Stomach (tissue), 9 donors: Measurements from ENCODE around the gene UBAP2L. TPM values are rescaled to one million over a fixed set of nuclear protein-coding genes. Genes with fewer than 3 reads are reported as not detected.

Experiments
- DNase-seq, 2 donors: peaks; one replicate each; pipeline versions ENCODE4 v3.0.0 to v3.0.0-alpha.2; 2013 to 2019
- H3K27ac ChIP-seq, 5 donors: fragments of 200-600 bp in 4 of 5; sonication (generic) in 4 of 5; one replicate each; pipeline ENCODE4 v1.5.1; 2013 to 2019; ENCODE audit warnings: mild to moderate bottlenecking in 1 of 5, moderate library complexity in 1 of 5
- H3K27me3 ChIP-seq, 3 donors: fragments of 200-600 bp; sonication (generic); one replicate each; pipeline ENCODE4 v1.5.1; 2017 to 2019; ENCODE audit warnings: mixed run types in 1 of 3
- H3K36me3 ChIP-seq, 4 donors: fragments of 200-600 bp; sonication (generic); 1 replicate in 3 of 4; 2 replicates in 1 of 4; pipeline ENCODE4 v1.5.1; 2016 to 2019
- H3K4me1 ChIP-seq, 4 donors: fragments of 200-600 bp; sonication (generic); one replicate each; pipeline ENCODE4 v1.5.1; 2016 to 2019
- H3K4me3 ChIP-seq, 4 donors: fragments of 200-600 bp; sonication (generic) in 3 of 4; one replicate each; pipeline ENCODE4 v1.5.1; 2016 to 2019; ENCODE audit warnings: mild to moderate bottlenecking in 1 of 4
- H3K9me3 ChIP-seq, 4 donors: fragments of 200-600 bp; sonication (generic); one replicate each; pipeline ENCODE4 v1.5.1; 2016 to 2019
- CTCF ChIP-seq, 7 experiments: fragments of 450-650 bp in 4 of 7; fragments of 200-600 bp in 3 of 7; sonication (generic) in 3 of 7; IDR thresholded peaks; one replicate each; pipeline ENCODE4 v1.5.1; 2016 to 2019; ENCODE audit warnings: antibody characterized with exemption in 7 of 7, control low read depth in 2 of 7, mild to moderate bottlenecking in 1 of 7
- EP300 ChIP-seq: sonication (generic); formaldehyde crosslinking; IDR thresholded peaks from one replicate; pipeline ENCODE4 v1.6.1; 2017; ENCODE audit warnings: antibody characterized with exemption
- POLR2A ChIP-seq, 4 donors: fragments of 450-650 bp; IDR thresholded peaks; one replicate each; pipeline ENCODE4 v1.6.1; 2016; ENCODE audit warnings: antibody characterized with exemption in 4 of 4, control low read depth in 2 of 4, mild to moderate bottlenecking in 1 of 4, moderate library complexity in 1 of 4
- POLR2AphosphoS5 ChIP-seq, 3 donors: sonication (generic); formaldehyde crosslinking; IDR thresholded peaks; one replicate each; pipeline ENCODE4 v1.6.1; 2016; ENCODE audit warnings: antibody characterized with exemption in 3 of 3
- WGBS, 5 donors: extraction: QIAGEN DNeasy Blood & Tissue Kit in 3 of 5; methylation state at CpG; one replicate each; pipeline versions ENCODE4 v1.1.5 to v1.1.7; 2013 to 2018; 5-methylcytosine and 5-hydroxymethylcytosine counted together
- intact Hi-C: fragments of 100-400 bp; cut with DNase I; formaldehyde crosslinking; loops from one replicate; pipeline ENCODE4 v1.15.1; 2023; ENCODE audit warnings: low total_unique reads
- polyA plus RNA-seq, 3 donors: library from polyadenylated mRNA; stranded (reverse); fragments of 200-250 nt; gene quantifications; one replicate each; pipeline ENCODE4 v1.2.3, GENCODE V29; 2013
- total RNA-seq, 5 donors: library from RNA; depleted of rRNA; stranded (reverse); fragments of >200 nt; gene quantifications; one replicate each; pipeline versions ENCODE4 v1.1.0 to v1.2.3, GENCODE V29; 2014 to 2016
- donor health status: healthy with polysubstance abuse.
- donor health status: Bipolar disorder and iron deficiency.
- donor health status: healthy.

The UBAP2L gene
- total and polyA plus RNA-seq, 8 donors: 25.2 to 109 (median 53.6) TPM

DNA sequence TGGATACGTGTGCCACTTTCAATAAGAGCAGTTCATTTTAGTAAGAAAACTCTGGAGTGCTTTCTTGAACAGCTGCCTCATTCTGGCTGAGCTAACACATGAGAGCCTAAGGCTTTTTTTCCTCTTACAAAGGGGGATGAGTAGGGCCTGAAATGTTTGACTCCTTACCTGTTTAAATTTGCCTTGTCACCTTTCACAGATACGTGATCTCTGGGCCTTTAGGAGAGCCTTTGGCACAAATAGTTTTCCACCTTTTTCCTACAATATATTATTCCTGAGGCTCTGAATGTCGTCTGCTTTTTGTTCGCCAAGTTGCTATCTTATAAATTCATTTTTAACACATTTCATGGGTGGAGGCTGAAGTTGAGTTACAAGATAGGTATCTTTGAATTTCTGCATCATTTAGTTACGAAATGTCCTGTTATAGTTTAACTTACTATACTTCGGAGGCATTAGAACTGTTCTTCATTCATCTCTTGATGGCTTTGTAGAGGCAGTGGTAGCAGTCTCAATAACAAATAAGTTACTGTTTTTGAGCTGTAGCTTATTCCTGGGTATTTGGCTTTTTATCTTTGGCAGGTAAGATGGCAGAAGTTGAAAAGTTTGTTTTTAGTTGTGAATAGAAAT lies 17.2 kb downstream of the UBAP2L start:
- peaks cover 70 to 100% (median 100%) of the 10 kb centered on the region in 4 donors for H3K36me3 ChIP-seq
- H3K9me3 ChIP-seq: no peaks in the 10 kb centered on the region
- WGBS, 5 donors: 90 to 95% (median 92%) methylated on average over 6 of the region's 6 CpGs
- no peak overlapping the region for H3K4me3 ChIP-seq
- no peak overlapping the region for H3K27ac ChIP-seq
- TF ChIP-seq POLR2AphosphoS5 (IDR thresholded peaks at IDR 0.05): no peak
- intact Hi-C loops: no loop called here
- H3K27me3 ChIP-seq: no peaks in the 10 kb centered on the region
- H3K4me1 ChIP-seq: peaks cover 0 to 16% (median 3%) of the 10 kb centered on the region in 4 donors
- no peak for DNase-seq

DNA sequence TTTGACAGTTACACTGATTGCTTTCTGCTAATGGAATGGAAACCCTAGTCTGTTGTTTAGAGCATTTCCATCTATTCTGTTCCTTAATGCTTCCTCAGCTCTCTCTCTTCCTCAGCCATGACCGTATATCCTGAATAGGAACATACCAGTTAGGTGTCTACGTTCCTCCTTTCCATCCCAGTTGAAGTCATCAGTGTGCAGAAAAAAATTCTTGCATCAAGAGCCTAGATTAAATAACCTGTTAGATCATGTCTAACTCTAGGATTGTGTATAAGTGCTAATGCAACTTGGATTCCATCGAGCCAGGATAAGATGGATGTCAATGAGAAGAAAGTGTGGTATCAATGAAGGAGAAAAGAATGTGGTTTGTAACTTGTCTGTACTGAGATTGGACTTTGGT lies 18.7 kb downstream of the UBAP2L start:
- intact Hi-C loops: no loop called here
- H3K27ac ChIP-seq: no peak overlapping the region
- whole genome bisulfite sequencing, 5 donors: 82 to 93% (median 89%) methylated on average over 3 of the region's 3 CpGs

GRCh38 chr1:154240294-154240833 lies 19.6 kb downstream of the UBAP2L start:
- H3K36me3 ChIP-seq: peaks cover 72 to 100% (median 100%) of the 10 kb centered on the region in 4 donors
- WGBS, 5 donors: 83 to 95% (median 91%) methylated on average over 3 of the region's 3 CpGs
- intact Hi-C loops: no loop called here

More for the DNA sequence above, 18.7 kb downstream of the UBAP2L start:
- no peak overlapping the region for H3K4me3 ChIP-seq
- H3K27me3 ChIP-seq: no peaks in the 10 kb centered on the region
- TF ChIP-seq CTCF (IDR thresholded peaks at IDR 0.05) (no peak), EP300 (no peak), POLR2A (IDR thresholded peaks at IDR 0.05) (no peak)
- DNase-seq: no peak
- H3K4me1 ChIP-seq: peaks cover 0 to 16% (median 3%) of the 10 kb centered on the region in 4 donors
- H3K36me3 ChIP-seq: peaks cover 72 to 100% (median 100%) of the 10 kb centered on the region in 4 donors
- no peaks in the 10 kb centered on the region for H3K9me3 ChIP-seq

DNA sequence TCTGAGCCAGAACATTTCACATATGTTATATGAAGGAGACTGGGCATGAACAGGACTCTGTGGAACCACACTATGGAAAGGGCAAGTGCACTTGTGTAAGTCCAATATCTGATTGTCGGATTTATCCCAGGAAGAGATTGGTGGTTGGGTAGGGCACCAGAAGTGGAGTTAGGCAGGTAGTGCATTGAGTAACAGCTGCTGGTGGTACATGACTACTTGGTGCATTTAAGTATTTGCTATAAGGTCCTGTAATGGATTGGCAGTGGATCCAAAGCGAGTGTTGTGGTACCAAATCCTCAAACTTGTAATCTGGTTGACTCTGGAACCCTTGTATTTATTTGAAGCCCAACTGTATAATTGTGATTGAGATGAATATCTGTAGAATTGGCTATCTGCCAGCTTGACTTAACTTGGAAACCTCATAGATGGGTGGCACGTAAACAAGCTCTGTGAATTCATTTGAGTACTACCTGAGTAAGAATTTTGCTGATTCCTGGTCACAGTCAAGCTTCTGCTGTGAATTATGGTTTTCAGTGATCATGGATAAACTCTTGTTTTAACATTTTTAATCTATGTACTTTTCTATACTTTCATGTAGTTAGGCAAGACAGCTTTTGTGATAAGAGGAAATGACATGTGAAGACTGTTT lies 21.1 kb downstream of the UBAP2L start:
- Histone ChIP-seq H3K4me3 (no peak overlapping the region), H3K27me3 (no peaks in the 10 kb centered on the region), H3K36me3 (peaks cover 72 to 100% (median 100%) of the 10 kb centered on the region in 4 donors), H3K4me1 (peaks cover 0 to 16% (median 3%) of the 10 kb centered on the region in 4 donors), H3K27ac (no peak overlapping the region), H3K9me3 (no peaks in the 10 kb centered on the region)
- intact Hi-C loops: no loop called here
- 59 to 77% (median 62%) methylated on average over 3 of the region's 3 CpGs for WGBS, 5 donors
- TF ChIP-seq POLR2AphosphoS5 (IDR thresholded peaks at IDR 0.05): no peak
- no peak for TF ChIP-seq EP300
- TF ChIP-seq POLR2A (IDR thresholded peaks at IDR 0.05): no peak
- TF ChIP-seq CTCF (IDR thresholded peaks at IDR 0.05): no peak
- no peak for DNase-seq

More at GRCh38 chr1:154240294-154240833, 19.6 kb downstream of the UBAP2L start:
- Histone ChIP-seq H3K9me3 (no peaks in the 10 kb centered on the region), H3K4me1 (peaks cover 0 to 16% (median 3%) of the 10 kb centered on the region in 4 donors), H3K27ac (no peak overlapping the region), H3K27me3 (no peaks in the 10 kb centered on the region), H3K4me3 (no peak overlapping the region)
- TF ChIP-seq CTCF (IDR thresholded peaks at IDR 0.05): no peak
- no peak for TF ChIP-seq POLR2AphosphoS5 (IDR thresholded peaks at IDR 0.05)
- TF ChIP-seq EP300: no peak
- no peak for DNase-seq
